Nephron (organoid): ENCODE data around the gene TMEM132A.
"Not testable (repeated sequence)": the region's sequence is repeated elsewhere in the genome, so short reads cannot be mapped to it uniquely, and the experiment has no call there.

ENCODE experiments used
- H3K27ac Mint-ChIP-seq, 3 experiments: 2 replicates each; pipeline ENCODE4 v1.8.0; 2020; ENCODE audit warnings: mixed read lengths in 3 of 3, mild to moderate bottlenecking in 2 of 3, moderate library complexity in 1 of 3
- H3K27me3 Mint-ChIP-seq: 2 replicates; pipeline ENCODE4 v1.8.0; 2021; ENCODE audit warnings: low read depth, mild to moderate bottlenecking, moderate library complexity, mixed read lengths
- H3K36me3 Mint-ChIP-seq: 2 replicates; pipeline ENCODE4 v1.8.0; 2020; ENCODE audit warnings: low read depth, mixed read lengths
- H3K4me1 Mint-ChIP-seq: 2 replicates; pipeline ENCODE4 v1.8.0; 2020; ENCODE audit warnings: mixed read lengths
- H3K4me3 Mint-ChIP-seq, 3 experiments: 2 replicates each; pipeline ENCODE4 v1.8.0; 2020; ENCODE audit warnings: mild to moderate bottlenecking in 3 of 3, mixed read lengths in 3 of 3, moderate library complexity in 2 of 3
- H3K9me3 Mint-ChIP-seq: 2 replicates; pipeline ENCODE4 v1.8.0; 2020; ENCODE audit warnings: mixed read lengths
- CTCF ChIP-seq, 3 experiments: fragments of 200-600 bp; sonication (generic); IDR thresholded peaks; one replicate each; pipeline ENCODE4 v1.5.0; 2021; ENCODE audit warnings: antibody characterized with exemption in 3 of 3; ENCODE audit not compliant: unreplicated experiment in 3 of 3

Gene TMEM132A

GRCh38 chr11:60970369-60970774 is 46.1 kb downstream of the TMEM132A start:
- H3K36me3 Mint-ChIP-seq: no peaks in the 10 kb centered on the region
- H3K27me3 Mint-ChIP-seq: peaks cover 23% of the 10 kb centered on the region
- H3K27ac Mint-ChIP-seq: no peak overlapping the region
- peak; percentile 31 to 53 (median 44) for TF ChIP-seq CTCF (IDR thresholded peaks at IDR 0.05; ENCODE audit: unreplicated experiment in 3 of 3)
- H3K4me1 Mint-ChIP-seq: no peaks in the 10 kb centered on the region
- H3K4me3 Mint-ChIP-seq: no peak overlapping the region
- peaks cover 17% of the 10 kb centered on the region for H3K9me3 Mint-ChIP-seq

DNA sequence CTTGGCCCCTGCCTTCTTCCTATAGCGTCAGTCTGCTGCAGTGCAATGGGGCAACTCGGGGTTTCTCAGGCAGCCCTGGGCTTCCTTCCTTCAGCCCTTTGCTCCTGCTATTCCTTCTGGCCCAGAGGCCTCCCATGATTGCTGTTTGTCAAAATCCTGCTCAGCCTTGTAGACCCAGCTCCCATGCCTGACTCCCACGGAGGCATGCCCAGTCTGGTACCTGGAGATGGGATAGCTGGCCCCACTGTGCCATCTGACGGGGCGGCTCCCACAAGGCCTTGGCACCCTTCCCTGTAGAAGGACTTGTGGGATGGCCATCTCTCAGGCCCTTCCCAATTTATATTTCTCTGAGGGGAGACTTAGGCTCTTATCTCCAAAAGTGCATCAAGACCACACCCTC is 46.6 kb downstream of the TMEM132A start:
- Mint-ChIP-seq H3K27me3 (peaks cover 19% of the 10 kb centered on the region), H3K36me3 (no peaks in the 10 kb centered on the region), H3K4me3 (no peak overlapping the region), H3K9me3 (peaks cover 17% of the 10 kb centered on the region), H3K4me1 (no peaks in the 10 kb centered on the region), H3K27ac (no peak overlapping the region)
- TF ChIP-seq CTCF (IDR thresholded peaks at IDR 0.05; ENCODE audit: unreplicated experiment in 3 of 3): no peak

GRCh38 chr11:60971520-60971919 is 47.3 kb downstream of the TMEM132A start, which contains the start of gene CD6:
Gene CD6 (plus strand): TSS chr11:60971680. CDS start chr11:60971866, 186 bp downstream.
- Mint-ChIP-seq H3K4me3 (no peak within 1 kb of the TSS), H3K4me1 (peaks cover 1% of the 10 kb centered on the region), H3K27ac (no peak within 1 kb of the TSS), H3K27me3 (peaks cover 20% of the 10 kb centered on the region), H3K36me3 (no peaks in the 10 kb centered on the region), H3K9me3 (peaks cover 17% of the 10 kb centered on the region)
- no peak for TF ChIP-seq CTCF (IDR thresholded peaks at IDR 0.05; ENCODE audit: unreplicated experiment in 3 of 3)

GRCh38 chr11:60972182-60973030 is 48.1 kb downstream of the TMEM132A start:
- peaks cover 24% of the 10 kb centered on the region for H3K27me3 Mint-ChIP-seq
- H3K4me1 Mint-ChIP-seq: peaks cover 10% of the 10 kb centered on the region
- H3K27ac Mint-ChIP-seq: no peak overlapping the region
- H3K4me3 Mint-ChIP-seq: no peak overlapping the region
- no peak for TF ChIP-seq CTCF (IDR thresholded peaks at IDR 0.05; ENCODE audit: unreplicated experiment in 3 of 3)
- peaks cover 15% of the 10 kb centered on the region for H3K9me3 Mint-ChIP-seq
- no peaks in the 10 kb centered on the region for H3K36me3 Mint-ChIP-seq

- no peak for TF ChIP-seq CTCF (IDR thresholded peaks at IDR 0.05; ENCODE audit: unreplicated experiment in 3 of 3)
These were observed 49.4 kb downstream of the TMEM132A start for GRCh38 chr11:60973699-60974098.

GRCh38 chr11:60974316-60974715 is 50.1 kb downstream of the TMEM132A start:
- H3K27ac Mint-ChIP-seq, H3K36me3 Mint-ChIP-seq, H3K4me3 Mint-ChIP-seq, H3K9me3 Mint-ChIP-seq: not testable (repeated sequence)
- Mint-ChIP-seq H3K4me1 (peaks cover 29% of the 10 kb centered on the region), H3K27me3 (peaks cover 24% of the 10 kb centered on the region)

More at GRCh38 chr11:60973699-60974098, 49.4 kb downstream of the TMEM132A start:
- Mint-ChIP-seq H3K27ac (no peak overlapping the region), H3K4me3 (no peak overlapping the region), H3K36me3 (no peaks in the 10 kb centered on the region), H3K9me3 (peaks cover 8% of the 10 kb centered on the region), H3K4me1 (peaks cover 23% of the 10 kb centered on the region), H3K27me3 (peaks cover 24% of the 10 kb centered on the region)
